Cerebellar cortex (tissue), 1 donor: ENCODE results near the gene GPR21.

Experiments
- DNase-seq: peaks from one replicate; pipeline ENCODE4 v3.0.0-alpha.2; 2015; ENCODE audit warnings: low spot score

The GPR21 gene

DNA sequence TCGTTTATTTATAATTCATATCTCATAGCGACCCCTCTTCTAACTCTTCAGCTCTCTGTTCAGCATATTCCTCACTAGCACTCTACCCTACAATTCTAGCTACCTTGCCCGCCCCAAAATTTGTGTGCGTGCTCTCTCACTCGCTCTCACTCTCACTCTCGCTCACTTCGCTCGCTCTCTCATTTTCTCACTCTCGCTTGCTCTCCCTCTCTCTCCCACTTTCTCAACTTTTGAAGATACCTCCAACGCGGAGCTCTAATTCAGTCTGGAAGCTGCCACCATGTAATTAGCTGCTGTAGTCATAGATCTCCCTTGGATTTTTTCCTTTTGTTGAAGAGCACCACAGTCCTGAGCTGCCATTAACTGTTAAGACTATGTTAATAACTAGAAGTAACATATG, 30.4 kb downstream of the GPR21 start:
- no peak for DNase-seq

DNA sequence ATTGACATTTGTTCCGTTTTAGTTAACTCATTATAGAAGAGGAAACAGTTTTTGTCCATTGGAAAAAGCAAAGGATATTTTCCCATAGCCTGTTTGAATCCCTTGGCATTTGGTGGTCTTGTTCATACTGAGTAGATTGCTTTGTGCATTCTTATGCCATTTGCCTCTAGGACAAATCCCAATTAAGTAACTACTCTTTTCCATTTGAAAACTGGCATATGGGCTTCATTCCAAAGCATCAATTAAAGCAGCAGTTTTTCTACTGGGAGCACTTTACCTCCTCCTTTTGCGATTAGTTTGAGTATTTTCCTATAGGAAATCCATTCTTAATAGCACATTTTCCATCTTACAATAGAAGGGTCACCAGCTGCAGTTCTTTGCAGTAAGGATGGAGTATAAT, 31.2 kb downstream of the GPR21 start:
- no peak for DNase-seq

DNA sequence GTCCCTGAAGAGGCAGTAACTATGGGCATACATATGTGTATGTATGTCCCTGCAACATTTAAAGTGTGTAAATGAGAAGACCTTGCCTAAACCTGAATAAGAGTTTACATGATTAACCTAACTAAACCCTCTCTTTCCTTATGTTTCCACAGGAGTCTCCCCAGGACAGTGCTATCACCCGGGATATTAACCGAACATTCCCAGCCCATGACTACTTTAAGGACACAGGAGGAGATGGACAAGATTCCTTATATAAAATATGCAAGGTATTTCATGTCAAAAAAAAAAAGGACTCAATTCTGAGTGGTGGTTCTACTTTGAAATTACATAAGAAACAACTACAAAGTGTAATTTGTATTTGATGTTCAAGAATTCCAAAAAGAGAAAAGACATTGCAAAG, 31.7 kb downstream of the GPR21 start:
- no peak for DNase-seq

DNA sequence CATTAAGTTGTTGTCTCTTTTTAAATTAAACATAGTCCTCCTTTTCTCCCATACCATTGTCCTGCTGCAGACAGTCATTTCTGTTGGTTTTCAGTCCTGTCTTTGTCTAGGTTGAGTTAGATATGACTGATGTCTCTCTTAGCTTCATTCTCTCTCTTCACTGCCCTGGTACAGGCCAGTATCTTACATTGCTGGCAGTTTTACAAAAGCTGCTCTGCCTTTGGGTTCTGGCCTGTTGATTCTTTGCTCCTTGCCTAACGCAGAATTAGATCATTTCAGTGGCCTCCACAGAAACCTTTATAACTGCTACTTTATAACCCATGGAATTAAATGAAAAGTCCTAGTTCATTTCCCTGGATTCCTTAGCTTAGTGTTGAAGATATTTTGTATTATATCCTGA, 33.7 kb downstream of the GPR21 start:
- DNase-seq = no peak

GRCh38 chr9:123069010-123069481, 35.6 kb downstream of the GPR21 start:
- DNase-seq = no peak

DNA sequence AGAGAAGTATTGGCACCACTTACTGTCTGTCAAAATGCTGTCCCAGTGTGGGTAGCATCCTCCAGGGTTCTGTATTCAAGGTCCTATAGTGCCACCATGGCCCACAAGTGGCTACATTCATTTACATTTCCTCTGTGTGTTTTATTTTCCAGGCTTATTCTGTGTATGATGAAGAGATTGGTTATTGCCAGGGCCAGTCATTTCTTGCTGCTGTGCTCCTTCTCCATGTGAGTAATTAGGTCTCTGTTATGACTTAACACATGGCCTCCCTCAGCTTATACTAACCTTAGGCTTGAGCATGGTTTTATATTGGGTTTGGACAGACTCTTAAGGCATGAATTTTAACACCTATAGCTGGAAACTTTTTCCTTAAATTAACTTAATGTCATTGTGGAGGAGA, 36.7 kb downstream of the GPR21 start:
- no peak for DNase-seq

- DNase-seq = no peak
Observed at GRCh38 chr9:123072407-123072995, 39.0 kb downstream of the GPR21 start.

- DNase-seq = no peak
Observed at GRCh38 chr9:123073441-123073840, 40.0 kb downstream of the GPR21 start.

DNA sequence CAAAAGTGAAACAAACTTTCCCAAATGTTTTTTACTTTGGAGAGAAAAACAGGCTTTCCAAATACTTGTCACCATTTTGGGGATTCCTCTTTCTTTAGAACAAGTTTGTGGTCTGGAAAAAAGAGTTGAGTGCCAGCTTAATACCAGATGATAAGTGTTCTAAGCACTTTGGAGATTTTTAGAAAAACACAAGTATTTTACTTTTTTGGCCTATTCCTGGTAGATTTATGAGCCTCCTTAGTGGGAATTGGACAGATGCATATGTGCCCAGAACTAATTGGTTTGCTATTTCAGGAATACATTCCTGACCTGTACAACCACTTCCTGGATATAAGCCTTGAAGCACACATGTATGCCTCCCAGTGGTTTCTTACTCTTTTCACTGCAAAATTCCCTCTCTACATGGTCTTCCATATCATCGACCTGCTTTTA, 40.5 kb downstream of the GPR21 start:
- DNase-seq = no peak

DNA sequence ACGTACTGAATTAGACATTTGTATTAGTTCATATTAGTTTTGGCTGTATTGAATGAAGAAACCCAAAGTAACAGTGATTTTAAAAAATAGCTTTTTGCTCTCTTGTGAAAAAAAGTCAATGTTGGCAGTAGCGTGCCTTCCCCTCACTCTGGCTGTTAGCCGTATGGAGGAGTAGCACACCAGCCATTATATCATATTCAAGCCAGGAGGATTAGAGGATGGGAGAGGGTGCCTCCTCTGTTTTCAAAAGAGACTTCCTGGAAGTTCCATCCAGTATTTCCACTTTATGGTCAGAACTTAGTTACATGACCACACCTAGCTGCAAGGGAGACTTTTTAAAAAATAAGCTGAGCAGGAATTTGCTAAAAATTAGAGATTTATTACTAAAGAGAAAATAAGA, 41.2 kb downstream of the GPR21 start:
- no peak for DNase-seq

GRCh38 chr9:123080444-123080843, 47.0 kb downstream of the GPR21 start:
- DNase-seq = no peak

DNA sequence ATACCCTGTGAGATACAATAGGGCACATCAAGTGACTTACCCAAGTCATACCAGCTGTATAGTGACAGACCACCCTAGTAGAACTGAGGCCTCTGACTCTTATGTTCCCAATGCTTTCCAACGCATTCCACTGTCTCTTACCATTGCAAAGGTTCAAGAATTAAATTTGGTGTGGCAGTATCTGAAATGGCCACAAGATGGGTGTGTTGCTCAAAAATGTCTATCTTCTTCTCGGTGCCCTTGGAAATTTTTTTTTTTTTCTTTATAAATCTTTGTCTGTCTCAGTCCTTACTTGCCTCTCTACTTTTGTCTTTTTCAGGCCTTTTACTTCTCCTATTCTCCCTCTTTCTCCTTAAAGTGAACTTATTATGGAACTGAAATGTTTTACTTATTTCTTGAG, 48.4 kb downstream of the GPR21 start:
- DNase-seq = peak; percentile 57

DNA sequence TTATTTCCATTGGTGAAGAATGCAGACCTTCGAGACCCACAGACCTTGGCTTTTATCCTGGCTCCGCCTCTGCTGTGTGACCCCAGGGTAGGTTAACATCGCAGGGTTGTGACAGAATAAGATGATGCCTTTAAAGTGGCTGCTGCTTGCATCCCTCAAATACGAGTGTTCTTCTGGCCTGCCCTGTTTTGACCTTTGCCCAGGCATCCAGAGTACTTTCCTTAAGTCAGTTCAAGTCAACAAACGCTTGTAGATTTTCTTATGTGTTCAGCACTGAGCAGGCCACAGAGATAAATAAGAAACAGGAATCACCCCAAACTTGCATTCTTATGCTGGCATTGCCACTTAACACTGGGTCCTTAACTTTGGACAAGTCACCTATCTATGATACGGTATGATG, 50.2 kb downstream of the GPR21 start:
- DNase-seq = no peak

GRCh38 chr9:123084256-123084655, 50.8 kb downstream of the GPR21 start:
- DNase-seq = no peak
